Measurements from ENCODE around the gene UCMA.
"Not testable (repeated sequence)": the region's sequence is repeated elsewhere in the genome, so short reads cannot be mapped to it uniquely, and the experiment has no call there.

UCMA gene

GRCh38 chr10:13234172-13234571 is at the start of gene UCMA:
Gene UCMA, minus strand, starts transcription at chr10:13234374. Its CDS starts 116 bp downstream, at chr10:13234258.
- DNase-seq: no peak

- DNase-seq: not testable (repeated sequence)
Measured at GRCh38 chr10:13282348-13282747, 48.2 kb upstream of the UCMA start.

- DNase-seq: no peak
Measured at GRCh38 chr10:13276749-13277365, 42.7 kb upstream of the UCMA start.

GRCh38 chr10:13276146-13276545 is 42.0 kb upstream of the UCMA start:
- not testable (repeated sequence) for DNase-seq

- DNase-seq: no peak
Measured at GRCh38 chr10:13272164-13272571, 38.0 kb upstream of the UCMA start.

GRCh38 chr10:13271552-13272163 is 37.5 kb upstream of the UCMA start:
- DNase-seq: peak; percentile 58

- no peak for DNase-seq
Measured at GRCh38 chr10:13270877-13271551, 36.8 kb upstream of the UCMA start.

GRCh38 chr10:13268841-13269240 is 34.7 kb upstream of the UCMA start:
- no peak for DNase-seq

DNA sequence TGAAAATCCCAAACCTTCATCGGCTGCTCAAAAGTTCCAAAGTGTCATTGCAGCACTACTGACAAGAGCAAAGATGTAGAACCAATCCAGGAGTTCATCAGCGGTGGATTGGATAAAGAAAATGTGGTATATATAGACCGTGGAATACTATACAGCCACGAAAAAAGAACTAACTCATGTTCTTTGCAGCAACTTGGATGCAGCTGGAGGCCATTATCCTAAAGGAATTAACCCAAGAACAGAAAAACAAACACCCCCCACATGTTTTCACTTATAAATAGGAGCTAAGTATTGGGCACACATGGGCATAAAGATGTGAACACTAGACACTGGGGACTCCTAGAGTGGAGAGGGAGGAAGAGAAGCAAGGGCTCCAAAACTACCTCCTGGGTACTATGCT is 34.1 kb upstream of the UCMA start:
- DNase-seq: no peak

GRCh38 chr10:13263591-13263990 is 29.4 kb upstream of the UCMA start:
- no peak for DNase-seq

GRCh38 chr10:13262433-13262832 is 28.3 kb upstream of the UCMA start:
- no peak for DNase-seq

DNA sequence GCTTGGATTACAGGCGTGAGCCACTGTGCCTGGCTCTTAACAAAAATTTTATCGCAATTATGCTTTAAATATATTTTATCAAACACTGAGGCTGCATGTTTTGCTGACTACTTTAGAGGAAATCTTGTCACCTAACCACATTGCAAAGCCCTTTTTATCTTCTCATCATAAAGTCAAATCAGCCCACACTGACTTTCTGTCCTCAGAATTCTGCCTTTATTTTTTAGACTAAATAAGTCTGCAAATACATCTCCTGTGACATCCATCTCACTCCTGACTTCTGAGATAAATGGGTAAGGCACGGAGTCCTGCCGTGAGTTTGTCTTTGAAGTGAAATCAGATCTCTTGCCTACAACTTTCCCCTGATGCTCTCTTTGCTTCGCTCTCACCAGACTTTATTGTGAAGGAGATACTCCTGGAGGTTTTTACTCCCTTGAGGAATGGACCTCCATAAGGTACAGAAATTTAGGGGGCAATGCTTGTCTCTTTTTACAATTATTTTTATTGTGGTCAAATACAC is 23.5 kb upstream of the UCMA start:
- no peak for DNase-seq

- DNase-seq: no peak
Measured at GRCh38 chr10:13256627-13257026, 22.5 kb upstream of the UCMA start.

- DNase-seq: no peak
Measured at GRCh38 chr10:13253726-13254125, 19.6 kb upstream of the UCMA start.

DNA sequence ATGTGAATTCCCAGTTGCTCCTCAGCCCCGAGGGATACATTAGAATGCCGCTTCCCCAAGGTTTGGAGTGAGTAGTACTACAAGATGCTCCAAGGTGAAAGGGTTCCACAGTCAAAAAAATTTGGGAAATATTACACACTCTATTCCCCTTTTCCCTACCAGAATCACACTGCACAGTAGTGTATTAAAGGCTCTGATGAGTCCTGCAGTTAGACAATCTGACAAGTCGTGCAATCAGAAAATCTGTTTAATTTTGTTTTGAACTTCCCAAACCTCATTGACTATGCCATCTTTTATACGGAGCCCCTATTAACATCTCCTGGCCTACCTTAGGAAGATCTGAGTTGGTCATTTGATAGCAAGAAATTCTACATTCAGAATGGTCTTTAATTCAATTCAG is 13.6 kb upstream of the UCMA start:
- no peak for DNase-seq

DNA sequence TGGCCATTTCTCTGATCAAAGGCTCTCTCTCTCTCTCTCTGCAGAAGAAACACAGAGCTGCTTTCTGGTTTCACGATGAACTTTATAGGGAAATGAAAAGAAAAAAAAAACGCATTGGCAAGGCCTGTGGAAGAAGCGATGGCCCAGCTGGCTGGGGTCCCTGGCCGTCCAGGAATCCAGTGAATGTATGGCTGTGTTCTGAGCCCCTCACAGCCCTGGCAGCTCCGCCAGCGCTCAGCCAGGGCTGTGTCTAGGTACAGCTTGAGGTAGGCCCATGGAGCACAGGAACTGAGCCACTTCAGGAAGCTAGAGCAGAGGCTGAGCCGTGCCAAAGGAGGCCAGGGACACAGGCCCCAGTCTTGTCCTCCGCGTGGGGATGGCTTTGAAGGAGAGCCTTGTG is 13.1 kb upstream of the UCMA start:
- no peak for DNase-seq

DNA sequence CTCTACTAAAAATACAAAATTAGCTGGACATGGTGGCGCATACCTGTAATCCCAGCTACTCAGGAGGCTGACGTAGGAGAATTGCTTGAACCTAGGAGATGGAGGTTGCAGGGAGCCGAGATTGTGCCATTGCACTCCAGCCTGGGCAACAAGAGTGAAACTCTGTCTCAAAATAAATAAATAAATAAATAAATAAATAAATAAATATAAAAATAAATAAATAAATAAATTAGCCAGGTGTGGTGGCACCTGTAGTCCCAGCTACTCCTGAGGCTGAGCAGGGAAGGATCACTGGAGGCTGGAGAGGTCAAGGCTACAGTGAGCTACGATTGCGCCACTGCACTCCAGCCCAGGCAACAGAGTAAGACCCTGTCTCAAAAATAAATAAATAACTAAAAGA is 8.1 kb upstream of the UCMA start:
- DNase-seq: not testable (repeated sequence)

DNA sequence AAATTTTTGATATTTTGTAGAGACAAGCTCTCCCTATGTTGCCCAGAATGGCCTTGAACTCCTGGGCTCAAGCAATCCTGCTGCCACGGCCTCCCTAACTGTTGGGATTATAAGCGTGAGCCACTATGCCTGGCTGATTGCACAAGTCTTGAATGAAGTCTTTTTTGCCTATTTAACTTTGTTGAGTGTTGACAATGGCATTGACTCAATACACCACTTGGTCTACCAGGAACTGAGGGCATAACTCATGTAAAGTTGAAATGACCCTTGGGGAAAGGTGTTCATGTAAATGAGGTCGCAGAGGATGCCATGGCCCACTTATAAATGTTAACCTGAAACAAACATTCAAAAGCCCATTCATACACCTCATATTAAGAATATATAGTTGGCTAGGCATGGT is 7.4 kb upstream of the UCMA start:
- no peak for DNase-seq

DNA sequence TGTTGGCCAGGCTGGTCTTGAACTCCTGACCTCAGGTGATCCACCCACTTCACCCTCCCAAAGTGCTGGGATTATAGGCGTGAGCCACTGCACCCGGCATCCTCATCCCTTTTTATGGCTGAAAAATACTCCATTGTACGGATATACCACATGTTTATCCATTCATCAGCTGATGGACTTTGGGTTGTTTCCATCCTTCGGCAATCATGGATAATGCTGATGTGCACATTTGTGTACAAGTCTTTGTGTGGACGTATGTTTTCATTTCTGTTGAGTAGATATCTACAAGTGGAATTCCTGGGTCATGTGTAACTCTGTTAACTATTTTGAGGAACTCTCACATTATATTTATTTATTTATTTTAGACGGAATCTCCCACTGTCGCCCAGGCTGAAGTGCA is 5.7 kb upstream of the UCMA start:
- DNase-seq: no peak

DNA sequence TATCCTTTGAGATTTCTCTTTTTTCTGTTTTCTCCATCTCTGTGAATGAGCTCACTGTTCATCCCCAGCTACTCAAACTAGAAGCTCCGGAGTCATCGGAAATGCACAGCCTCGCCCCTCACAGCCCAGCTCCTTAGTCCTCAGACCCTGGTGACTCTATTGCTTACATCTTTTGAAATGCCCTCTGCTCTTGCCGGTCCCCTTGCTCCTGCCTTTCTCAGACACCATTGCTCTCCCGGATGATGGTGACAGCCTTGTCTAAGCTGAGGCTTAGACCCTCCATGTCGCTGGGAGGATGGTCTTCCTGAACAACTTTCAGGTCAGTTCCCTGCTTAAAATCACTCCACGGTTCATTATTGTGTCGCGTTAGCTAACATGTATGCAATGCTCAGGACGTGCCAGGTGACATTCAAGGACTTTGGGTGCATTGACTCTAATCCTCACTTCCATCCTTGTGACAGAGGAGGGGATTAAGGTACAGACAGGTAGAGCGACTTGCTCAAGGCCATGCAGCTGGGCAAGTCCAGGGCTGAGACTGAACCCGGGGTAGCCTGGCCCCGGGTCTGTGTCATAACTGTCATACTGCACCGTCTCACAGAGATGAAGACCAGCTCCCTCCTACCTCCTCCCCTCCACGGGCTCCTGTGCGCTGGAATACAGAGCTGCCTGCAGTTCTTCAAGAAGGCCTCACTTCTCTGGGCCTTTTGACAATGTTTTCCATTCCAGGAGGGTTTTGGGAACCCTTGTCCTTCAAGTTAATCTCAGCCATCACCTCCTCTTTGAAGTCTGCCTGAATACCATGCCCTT is 4.3 kb upstream of the UCMA start:
- no peak for DNase-seq

- DNase-seq: no peak
Measured at GRCh38 chr10:13236638-13237037, 2.5 kb upstream of the UCMA start.

DNA sequence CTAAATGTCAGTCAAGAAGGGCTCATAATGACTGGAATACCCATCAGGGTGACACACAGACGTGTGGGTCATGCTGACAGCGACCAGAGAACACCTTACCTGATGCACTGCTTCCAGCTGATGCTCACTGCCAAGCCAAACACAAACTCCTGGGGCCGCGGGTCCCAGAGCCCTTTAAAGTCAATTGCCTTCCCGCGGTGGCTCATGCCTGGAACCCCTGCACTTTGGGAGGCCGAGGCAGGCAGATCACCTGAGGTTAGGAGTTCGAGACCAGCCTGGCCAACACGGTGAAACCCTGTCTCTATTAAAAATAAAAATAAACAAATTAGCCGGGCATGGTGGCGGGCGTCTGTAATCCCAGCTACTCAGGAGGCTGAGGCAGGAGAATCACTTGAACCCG is 562 bp upstream of the UCMA start:
- DNase-seq: not testable (repeated sequence)

DNA sequence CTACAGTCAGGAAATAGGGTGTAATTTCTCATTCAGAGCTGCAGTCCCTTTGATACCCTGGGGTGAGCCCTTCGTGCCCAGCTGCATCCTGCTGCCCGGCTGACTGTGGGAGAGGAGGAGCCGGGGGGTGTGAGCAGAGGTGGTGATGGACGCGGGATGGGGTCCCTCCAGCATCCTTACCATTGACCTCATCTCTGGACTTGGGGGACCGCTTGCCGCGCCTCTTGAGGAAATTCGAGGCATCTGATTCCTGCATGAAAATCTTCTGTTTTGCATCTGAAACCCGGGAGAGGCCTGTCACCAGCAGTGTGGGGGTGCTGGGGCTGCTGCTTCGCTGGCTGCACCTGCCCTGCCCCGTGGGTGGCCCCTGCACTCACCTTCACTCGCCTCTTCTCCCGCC is 816 bp downstream of the UCMA start:
- no peak for DNase-seq

Data from activated CD4-positive, alpha-beta T cell treated with anti-CD3 and anti-CD28 coated beads, Interleukin-2, amount 50 U/mL, for 1 hour (primary cell).